Hepatocyte (in vitro differentiated cells): Measurements from ENCODE around the gene UVRAG. TPM values are rescaled to one million over a fixed set of nuclear protein-coding genes. Genes with fewer than 3 reads are reported as not detected.

ENCODE experiments used
- DNase-seq: peaks from one replicate; pipeline ENCODE4 v3.0.0-alpha.2; 2016; ENCODE audit warnings: low spot score
- H2AFZ ChIP-seq: fragments of 200-600 bp; sonication (generic); 2 replicates; pipeline ENCODE4 v1.6.0; 2016; ENCODE audit warnings: antibody characterized with exemption, mild to moderate bottlenecking
- H3K27ac ChIP-seq: fragments of 200-600 bp; sonication (generic); 2 replicates; pipeline ENCODE4 v1.5.1; 2016; ENCODE audit warnings: mild to moderate bottlenecking
- H3K27me3 ChIP-seq: fragments of 200-600 bp; sonication (generic); 2 replicates; pipeline ENCODE4 v1.6.1; 2016
- H3K36me3 ChIP-seq: fragments of 200-600 bp; sonication (generic); replicated peaks from 2 replicates; pipeline ENCODE4 v1.5.1; 2016; ENCODE audit warnings: low read depth; ENCODE audit not compliant: insufficient read depth
- H3K4me1 ChIP-seq: fragments of 200-600 bp; sonication (generic); 2 replicates; pipeline ENCODE4 v1.5.1; 2016; ENCODE audit warnings: mild to moderate bottlenecking, moderate library complexity; ENCODE audit not compliant: insufficient read depth
- H3K4me2 ChIP-seq: fragments of 200-600 bp; sonication (generic); 2 replicates; pipeline ENCODE4 v1.6.0; 2016
- H3K4me3 ChIP-seq: fragments of 200-600 bp; sonication (generic); 2 replicates; pipeline ENCODE4 v1.5.1; 2016; ENCODE audit warnings: mild to moderate bottlenecking
- H3K79me2 ChIP-seq: fragments of 200-600 bp; sonication (generic); 2 replicates; pipeline ENCODE4 v1.6.0; 2017; ENCODE audit warnings: mild to moderate bottlenecking
- H3K9me2 ChIP-seq: fragments of 200-600 bp; sonication (generic); replicated peaks from 2 replicates; pipeline ENCODE4 v1.6.0; 2017; ENCODE audit warnings: mild to moderate bottlenecking; ENCODE audit not compliant: insufficient read depth
- H3K9me3 ChIP-seq: fragments of 200-600 bp; sonication (generic); 2 replicates; pipeline ENCODE4 v1.5.1; 2016; ENCODE audit warnings: low read depth, mild to moderate bottlenecking
- H4K20me1 ChIP-seq: fragments of 200-600 bp; sonication (generic); 2 replicates; pipeline ENCODE4 v1.6.0; 2016; ENCODE audit warnings: mild to moderate bottlenecking; ENCODE audit not compliant: insufficient read depth, poor library complexity, severe bottlenecking
- CTCF ChIP-seq: fragments of 200-600 bp; sonication (generic); IDR thresholded peaks from 2 replicates; pipeline ENCODE4 v1.5.1; 2016; ENCODE audit warnings: antibody characterized with exemption, mild to moderate bottlenecking; ENCODE audit not compliant: poor library complexity
- EZH2 ChIP-seq: fragments of 200-600 bp; sonication (generic); IDR thresholded peaks from 2 replicates; pipeline ENCODE4 v1.6.1; 2016; ENCODE audit warnings: antibody characterized with exemption, mild to moderate bottlenecking, borderline replicate concordance
- EZH2phosphoT487 ChIP-seq: fragments of 200-600 bp; sonication (generic); IDR thresholded peaks from one replicate; pipeline ENCODE4 v1.6.1; 2018; ENCODE audit warnings: antibody characterized with exemption, mild to moderate bottlenecking, low read depth, moderate library complexity; ENCODE audit not compliant: unreplicated experiment, severe bottlenecking
- WGBS: methylation state at CpG from one replicate; pipeline ENCODE4 v1.1.6; 2016; ENCODE audit warnings: low lambda C conversion rate; ENCODE audit errors: missing lambda C conversion rate; 5-methylcytosine and 5-hydroxymethylcytosine counted together
- polyA plus RNA-seq: library from polyadenylated mRNA; unstranded; fragments of >200 nt; fragmentation: Nextera tagmentation; extraction: Ambion mirVana; gene quantifications from 2 replicates; pipeline ENCODE4 v1.2.1, GENCODE V29; 2016
- total RNA-seq: library from RNA; depleted of rRNA; stranded (reverse); fragments of >200 nt; gene quantifications from 2 replicates; pipeline ENCODE4 v1.2.3, GENCODE V29; 2014

Gene UVRAG
- total and polyA plus RNA-seq, 2 experiments from 2014 or later: 15.3 to 36.5 TPM

DNA sequence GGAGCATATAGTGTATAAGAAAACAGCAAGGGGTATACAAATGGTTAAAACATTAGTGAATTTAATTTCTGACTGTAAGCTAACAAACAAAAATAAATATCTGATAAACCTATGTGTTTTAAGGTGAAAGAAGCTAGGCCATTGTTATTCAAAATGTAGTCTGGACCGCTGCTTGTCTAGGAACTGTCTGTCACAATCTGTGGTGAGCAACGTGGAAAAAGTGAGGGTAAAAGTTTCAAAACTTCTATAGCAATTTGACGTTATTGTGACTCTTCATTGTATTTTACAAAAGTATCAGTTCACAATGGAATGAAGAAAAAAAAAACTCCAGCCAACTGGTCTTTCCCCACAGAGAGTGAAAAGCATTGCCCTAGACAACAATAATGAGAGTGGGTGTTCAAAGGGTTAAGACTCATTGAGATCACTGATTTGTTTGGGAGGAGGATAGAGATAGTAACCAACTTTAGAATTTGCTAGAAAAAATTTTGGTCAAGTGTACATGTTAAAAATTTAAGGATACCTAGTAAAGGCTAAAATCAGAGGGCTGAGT is 79.1 kb downstream of the UVRAG start:
- DNase-seq: no peak
- Histone ChIP-seq H3K4me2 (no peak overlapping the region), H3K27me3 (no peaks in the 10 kb centered on the region), H3K36me3 (no peaks in the 10 kb centered on the region), H3K9me3 (no peaks in the 10 kb centered on the region), H3K79me2 (no peaks in the 10 kb centered on the region), H2AFZ (no peak overlapping the region), H3K4me1 (no peaks in the 10 kb centered on the region), H3K4me3 (no peak overlapping the region), H3K9me2 (no peaks in the 10 kb centered on the region), H3K27ac (no peak overlapping the region), H4K20me1 (no peaks in the 10 kb centered on the region)
- TF ChIP-seq CTCF: no peak
- no peak for TF ChIP-seq EZH2phosphoT487
- no peak for TF ChIP-seq EZH2
- 85% methylated on average over 3 of the region's 3 CpGs for WGBS

GRCh38 chr11:75896843-75897419 is 81.9 kb downstream of the UVRAG start:
- H3K36me3 ChIP-seq: no peaks in the 10 kb centered on the region
- no peaks in the 10 kb centered on the region for H3K9me3 ChIP-seq
- H4K20me1 ChIP-seq: no peaks in the 10 kb centered on the region
- H3K4me1 ChIP-seq: no peaks in the 10 kb centered on the region
- H2AFZ ChIP-seq: no peak overlapping the region
- no peak overlapping the region for H3K27ac ChIP-seq
- DNase-seq: peak; percentile 50
- no peaks in the 10 kb centered on the region for H3K79me2 ChIP-seq
- no peaks in the 10 kb centered on the region for H3K9me2 ChIP-seq
- H3K4me3 ChIP-seq: no peak overlapping the region
- TF ChIP-seq EZH2 (no peak), CTCF (peak; percentile 77), EZH2phosphoT487 (no peak)
- 49% methylated on average over 4 of the region's 4 CpGs for WGBS
- H3K27me3 ChIP-seq: no peaks in the 10 kb centered on the region
- H3K4me2 ChIP-seq: no peak overlapping the region

DNA sequence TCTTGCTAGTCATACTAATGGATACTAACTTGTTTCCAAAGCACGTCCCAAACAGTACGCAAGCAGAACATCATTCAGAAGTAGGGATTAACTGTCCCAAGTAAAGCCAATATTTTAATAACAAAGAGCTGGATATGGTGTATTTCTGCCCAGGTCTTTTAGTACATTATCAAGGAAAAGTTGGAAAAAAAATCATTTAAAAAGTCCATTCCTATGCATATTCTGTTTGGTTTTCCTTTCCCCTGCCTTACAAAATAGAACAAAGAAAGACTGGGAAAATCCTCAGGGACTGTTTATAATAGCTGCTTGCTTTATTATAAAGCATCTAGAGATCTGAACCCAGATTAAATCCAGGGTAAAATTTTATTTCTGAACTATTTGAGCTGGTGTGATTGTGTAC is 83.9 kb downstream of the UVRAG start:
- H3K27ac ChIP-seq: no peak overlapping the region
- H3K9me3 ChIP-seq: no peaks in the 10 kb centered on the region
- no peaks in the 10 kb centered on the region for H3K27me3 ChIP-seq
- H3K36me3 ChIP-seq: no peaks in the 10 kb centered on the region
- H3K4me1 ChIP-seq: no peaks in the 10 kb centered on the region
- H2AFZ ChIP-seq: no peak overlapping the region
- TF ChIP-seq CTCF (no peak), EZH2 (no peak), EZH2phosphoT487 (no peak)
- no peak overlapping the region for H3K4me3 ChIP-seq
- DNase-seq: no peak
- no peaks in the 10 kb centered on the region for H4K20me1 ChIP-seq
- 96% methylated on average over 2 of the region's 2 CpGs for WGBS
- H3K4me2 ChIP-seq: no peak overlapping the region
- H3K9me2 ChIP-seq: no peaks in the 10 kb centered on the region
- peaks cover 4% of the 10 kb centered on the region for H3K79me2 ChIP-seq
